ENCODE results near the gene CDH11. TPM values are rescaled to one million over a fixed set of nuclear protein-coding genes. Genes with fewer than 3 reads are reported as not detected.

Gene CDH11
- total and polyA plus RNA-seq, 10 donors = 4.3 to 721 (median 305) TPM

GRCh38 chr16:65102326-65102725, 19.5 kb downstream of the CDH11 start:
- intact Hi-C loops (cut with DNase I; ENCODE audit: low total_unique reads) = no loop called here
- Histone ChIP-seq H3K9me3 (no peaks in the 10 kb centered on the region), H3K36me3 (no peaks in the 10 kb centered on the region), H3K4me3 (no peak overlapping the region), H3K27ac (no peak overlapping the region), H3K4me1 (peaks cover 0 to 14% (median 3%) of the 10 kb centered on the region in 6 donors), H3K27me3 (replicated peaks in 1 of 7) (no peaks in the 10 kb centered on the region)
- 68 to 83% (median 77%) methylated on average over 1 of the region's 1 CpG for WGBS, 5 donors
- TF ChIP-seq CTCF (IDR thresholded peaks at IDR 0.05 in 8 of 11, conservative IDR thresholded peaks at IDR 0.05 in 3 of 11) = no peak
- no peak for TF ChIP-seq POLR2A (IDR thresholded peaks at IDR 0.05)
- TF ChIP-seq POLR2AphosphoS5 (IDR thresholded peaks at IDR 0.05) = no peak
- DNase-seq = no peak

GRCh38 chr16:65101009-65101408, 20.9 kb downstream of the CDH11 start:
- no peak for DNase-seq
- TF ChIP-seq POLR2A (IDR thresholded peaks at IDR 0.05) = no peak
- TF ChIP-seq CTCF (IDR thresholded peaks at IDR 0.05 in 8 of 11, conservative IDR thresholded peaks at IDR 0.05 in 3 of 11) = no peak
- TF ChIP-seq POLR2AphosphoS5 (IDR thresholded peaks at IDR 0.05) = no peak
- H3K36me3 ChIP-seq = no peaks in the 10 kb centered on the region
- no peaks in the 10 kb centered on the region for H3K27me3 ChIP-seq (replicated peaks in 1 of 7)
- intact Hi-C loops (cut with DNase I; ENCODE audit: low total_unique reads) = no loop called here
- no peak overlapping the region for H3K4me3 ChIP-seq
- no peak overlapping the region for H3K27ac ChIP-seq
- no peaks in the 10 kb centered on the region for H3K9me3 ChIP-seq
- peaks cover 0 to 14% (median 3%) of the 10 kb centered on the region in 6 donors for H3K4me1 ChIP-seq

- intact Hi-C loops (cut with DNase I; ENCODE audit: low total_unique reads) = no loop called here
- TF ChIP-seq POLR2AphosphoS5 (IDR thresholded peaks at IDR 0.05) = no peak
- no peak for TF ChIP-seq CTCF (IDR thresholded peaks at IDR 0.05 in 8 of 11, conservative IDR thresholded peaks at IDR 0.05 in 3 of 11)
- no peak for TF ChIP-seq POLR2A (IDR thresholded peaks at IDR 0.05)
- Histone ChIP-seq H3K27me3 (replicated peaks in 1 of 7) (no peaks in the 10 kb centered on the region), H3K36me3 (no peaks in the 10 kb centered on the region), H3K4me1 (peaks cover 0 to 7% (median 3%) of the 10 kb centered on the region in 6 donors), H3K9me3 (no peaks in the 10 kb centered on the region), H3K4me3 (no peak overlapping the region), H3K27ac (no peak overlapping the region)
- DNase-seq = no peak
- WGBS, 5 donors = 54 to 79% (median 70%) methylated on average over 2 of the region's 2 CpGs
These were observed 22.3 kb downstream of the CDH11 start for GRCh38 chr16:65099607-65100006.

GRCh38 chr16:65098916-65099315, 22.9 kb downstream of the CDH11 start:
- peaks cover 0 to 6% (median 0%) of the 10 kb centered on the region in 6 donors for H3K4me1 ChIP-seq
- no peaks in the 10 kb centered on the region for H3K9me3 ChIP-seq
- H3K27me3 ChIP-seq (replicated peaks in 1 of 7) = no peaks in the 10 kb centered on the region
- 86 to 93% (median 90%) methylated on average over 3 of the region's 3 CpGs for WGBS, 5 donors
- intact Hi-C loops (cut with DNase I; ENCODE audit: low total_unique reads) = no loop called here
- no peaks in the 10 kb centered on the region for H3K36me3 ChIP-seq
- no peak overlapping the region for H3K4me3 ChIP-seq
- no peak overlapping the region for H3K27ac ChIP-seq
- no peak for DNase-seq
- no peak for TF ChIP-seq POLR2AphosphoS5 (IDR thresholded peaks at IDR 0.05)
- no peak for TF ChIP-seq CTCF (IDR thresholded peaks at IDR 0.05 in 8 of 11, conservative IDR thresholded peaks at IDR 0.05 in 3 of 11)
- TF ChIP-seq POLR2A (IDR thresholded peaks at IDR 0.05) = no peak

Data from spleen (tissue), 11 donors.